Measurements from ENCODE around the gene LMNTD1.

The LMNTD1 gene

GRCh38 chr12:25518512-25518911 is 34.6 kb downstream of the LMNTD1 start:
- H3K4me3 ChIP-seq (ENCODE audit: low read depth, low read length), result no peak overlapping the region
- peak; percentile 13 for DNase-seq (ENCODE audit: low read depth)
- in situ Hi-C loops (cut with HindIII; ENCODE audit: low sequenced_read_pairs), result no loop called here
- no peak for TF ChIP-seq CTCF (IDR thresholded peaks at IDR 0.05; ENCODE audit: low read depth, low read length, missing control alignments)

GRCh38 chr12:25504744-25505143 is 48.3 kb downstream of the LMNTD1 start:
- no peak overlapping the region for H3K4me3 ChIP-seq (ENCODE audit: low read depth, low read length)
- TF ChIP-seq CTCF (IDR thresholded peaks at IDR 0.05; ENCODE audit: low read depth, low read length, missing control alignments), result no peak
- in situ Hi-C loops (cut with HindIII; ENCODE audit: low sequenced_read_pairs), result no loop called here
- DNase-seq (ENCODE audit: low read depth), result no peak

GRCh38 chr12:25503666-25504065 is 49.4 kb downstream of the LMNTD1 start:
- H3K4me3 ChIP-seq (ENCODE audit: low read depth, low read length), result no peak overlapping the region
- no peak for DNase-seq (ENCODE audit: low read depth)
- TF ChIP-seq CTCF (IDR thresholded peaks at IDR 0.05; ENCODE audit: low read depth, low read length, missing control alignments), result no peak
- in situ Hi-C loops (cut with HindIII; ENCODE audit: low sequenced_read_pairs), result no loop called here

- TF ChIP-seq CTCF (IDR thresholded peaks at IDR 0.05; ENCODE audit: low read depth, low read length, missing control alignments), result no peak
- DNase-seq (ENCODE audit: low read depth), result no peak
- in situ Hi-C loops (cut with HindIII; ENCODE audit: low sequenced_read_pairs), result no loop called here
Measured at GRCh38 chr12:25502596-25502995, 50.5 kb downstream of the LMNTD1 start.

GRCh38 chr12:25502118-25502517 is 51.0 kb downstream of the LMNTD1 start:
- in situ Hi-C loops (cut with HindIII; ENCODE audit: low sequenced_read_pairs), result no loop called here

More at GRCh38 chr12:25502596-25502995, 50.5 kb downstream of the LMNTD1 start:
- no peak overlapping the region for H3K4me3 ChIP-seq (ENCODE audit: low read depth, low read length)

GRCh38 chr12:25501549-25501948 is 51.5 kb downstream of the LMNTD1 start:
- DNase-seq (ENCODE audit: low read depth), result no peak
- in situ Hi-C loops (cut with HindIII; ENCODE audit: low sequenced_read_pairs), result no loop called here
- no peak overlapping the region for H3K4me3 ChIP-seq (ENCODE audit: low read depth, low read length)
- no peak for TF ChIP-seq CTCF (IDR thresholded peaks at IDR 0.05; ENCODE audit: low read depth, low read length, missing control alignments)

More at GRCh38 chr12:25502118-25502517, 51.0 kb downstream of the LMNTD1 start:
- TF ChIP-seq CTCF (IDR thresholded peaks at IDR 0.05; ENCODE audit: low read depth, low read length, missing control alignments), result no peak
- peak; percentile 46 for DNase-seq (ENCODE audit: low read depth)
- no peak overlapping the region for H3K4me3 ChIP-seq (ENCODE audit: low read depth, low read length)

GRCh38 chr12:25500651-25501050 is 52.4 kb downstream of the LMNTD1 start:
- no peak for TF ChIP-seq CTCF (IDR thresholded peaks at IDR 0.05; ENCODE audit: low read depth, low read length, missing control alignments)
- no peak for DNase-seq (ENCODE audit: low read depth)
- H3K4me3 ChIP-seq (ENCODE audit: low read depth, low read length), result no peak overlapping the region
- in situ Hi-C loops (cut with HindIII; ENCODE audit: low sequenced_read_pairs), result no loop called here

All from astrocyte of the cerebellum (primary cell).